ENCODE measurements around the gene SASH1.

The SASH1 gene

GRCh38 chr6:148359228-148359627 lies 16.6 kb downstream of the SASH1 start:
- TF ChIP-seq CTCF (IDR thresholded peaks at IDR 0.05; ENCODE audit: low read depth, low read length) = no peak
- DNase-seq (ENCODE audit: low read depth in 2 of 2) = no peak
- no peak overlapping the region for H3K4me3 ChIP-seq (replicated peaks in 1 of 2; ENCODE audit: low read depth in 2 of 2, low read length in 2 of 2)

- peak; percentile 90 to 96 for DNase-seq (ENCODE audit: low read depth in 2 of 2)
- TF ChIP-seq CTCF (IDR thresholded peaks at IDR 0.05; ENCODE audit: low read depth, low read length) = no peak
- H3K4me3 ChIP-seq (replicated peaks in 1 of 2; ENCODE audit: low read depth in 2 of 2, low read length in 2 of 2) = peak overlapping the region in 1 of 2 donors; percentile 29
Observed at GRCh38 chr6:148364056-148364824, 21.6 kb downstream of the SASH1 start.

GRCh38 chr6:148365041-148365440 lies 22.4 kb downstream of the SASH1 start:
- H3K4me3 ChIP-seq (replicated peaks in 1 of 2; ENCODE audit: low read depth in 2 of 2, low read length in 2 of 2) = no peak overlapping the region
- DNase-seq (ENCODE audit: low read depth in 2 of 2) = no peak
- TF ChIP-seq CTCF (IDR thresholded peaks at IDR 0.05; ENCODE audit: low read depth, low read length) = no peak

- H3K4me3 ChIP-seq (replicated peaks in 1 of 2; ENCODE audit: low read depth in 2 of 2, low read length in 2 of 2) = no peak overlapping the region
- DNase-seq (ENCODE audit: low read depth in 2 of 2) = peak; percentile 94 to 96
- no peak for TF ChIP-seq CTCF (IDR thresholded peaks at IDR 0.05; ENCODE audit: low read depth, low read length)
Observed at GRCh38 chr6:148367411-148368024, 24.9 kb downstream of the SASH1 start.

GRCh38 chr6:148370176-148370575 lies 27.5 kb downstream of the SASH1 start:
- no peak overlapping the region for H3K4me3 ChIP-seq (replicated peaks in 1 of 2; ENCODE audit: low read depth in 2 of 2, low read length in 2 of 2)
- TF ChIP-seq CTCF (IDR thresholded peaks at IDR 0.05; ENCODE audit: low read depth, low read length) = no peak
- peak in 1 of 2 donors; percentile 46 for DNase-seq (ENCODE audit: low read depth in 2 of 2)

- TF ChIP-seq CTCF (IDR thresholded peaks at IDR 0.05; ENCODE audit: low read depth, low read length) = no peak
- no peak overlapping the region for H3K4me3 ChIP-seq (replicated peaks in 1 of 2; ENCODE audit: low read depth in 2 of 2, low read length in 2 of 2)
- DNase-seq (ENCODE audit: low read depth in 2 of 2) = no peak
Observed at GRCh38 chr6:148374040-148374774, 31.6 kb downstream of the SASH1 start.
